GM20000 (cell line): ENCODE measurements around the gene C2orf49.

Experiments
- DNase-seq: peaks from one replicate; pipeline ENCODE4 v3.0.0; 2012; ENCODE audit warnings: low spot score
- CTCF ChIP-seq: IDR thresholded peaks from 2 replicates; pipeline ENCODE4 v1.5.1; 2012; ENCODE audit warnings: mild to moderate bottlenecking, control low read depth; ENCODE audit errors: extremely low read depth, missing control alignments

C2orf49 gene

GRCh38 chr2:105371156-105371555 is 33.8 kb downstream of the C2orf49 start:
- DNase-seq, result no peak
- no peak for TF ChIP-seq CTCF

GRCh38 chr2:105371810-105372209 is 34.5 kb downstream of the C2orf49 start:
- TF ChIP-seq CTCF, result no peak
- no peak for DNase-seq

GRCh38 chr2:105373344-105373781 is 36.0 kb downstream of the C2orf49 start:
- TF ChIP-seq CTCF, result no peak
- no peak for DNase-seq

- TF ChIP-seq CTCF, result no peak
- DNase-seq, result peak; percentile 74
These were observed 36.6 kb downstream of the C2orf49 start for GRCh38 chr2:105373895-105374401.

- DNase-seq, result no peak
- TF ChIP-seq CTCF, result no peak
These were observed 37.7 kb downstream of the C2orf49 start for GRCh38 chr2:105375001-105375561.

- DNase-seq, result no peak
- no peak for TF ChIP-seq CTCF
These were observed 38.7 kb downstream of the C2orf49 start for GRCh38 chr2:105376010-105376409.

GRCh38 chr2:105376789-105377240 is 39.5 kb downstream of the C2orf49 start:
- no peak for DNase-seq
- TF ChIP-seq CTCF, result no peak
